HG02981 (cell line): ENCODE data around the gene CSNK2B.

ENCODE experiments used
- ATAC-seq: cut with Tn5 transposase; IDR thresholded peaks from one replicate; pipeline ENCODE4 v1.9.1; 2021; ENCODE audit warnings: mild to moderate bottlenecking, moderate library complexity; ENCODE audit not compliant: unreplicated experiment

CSNK2B gene

DNA sequence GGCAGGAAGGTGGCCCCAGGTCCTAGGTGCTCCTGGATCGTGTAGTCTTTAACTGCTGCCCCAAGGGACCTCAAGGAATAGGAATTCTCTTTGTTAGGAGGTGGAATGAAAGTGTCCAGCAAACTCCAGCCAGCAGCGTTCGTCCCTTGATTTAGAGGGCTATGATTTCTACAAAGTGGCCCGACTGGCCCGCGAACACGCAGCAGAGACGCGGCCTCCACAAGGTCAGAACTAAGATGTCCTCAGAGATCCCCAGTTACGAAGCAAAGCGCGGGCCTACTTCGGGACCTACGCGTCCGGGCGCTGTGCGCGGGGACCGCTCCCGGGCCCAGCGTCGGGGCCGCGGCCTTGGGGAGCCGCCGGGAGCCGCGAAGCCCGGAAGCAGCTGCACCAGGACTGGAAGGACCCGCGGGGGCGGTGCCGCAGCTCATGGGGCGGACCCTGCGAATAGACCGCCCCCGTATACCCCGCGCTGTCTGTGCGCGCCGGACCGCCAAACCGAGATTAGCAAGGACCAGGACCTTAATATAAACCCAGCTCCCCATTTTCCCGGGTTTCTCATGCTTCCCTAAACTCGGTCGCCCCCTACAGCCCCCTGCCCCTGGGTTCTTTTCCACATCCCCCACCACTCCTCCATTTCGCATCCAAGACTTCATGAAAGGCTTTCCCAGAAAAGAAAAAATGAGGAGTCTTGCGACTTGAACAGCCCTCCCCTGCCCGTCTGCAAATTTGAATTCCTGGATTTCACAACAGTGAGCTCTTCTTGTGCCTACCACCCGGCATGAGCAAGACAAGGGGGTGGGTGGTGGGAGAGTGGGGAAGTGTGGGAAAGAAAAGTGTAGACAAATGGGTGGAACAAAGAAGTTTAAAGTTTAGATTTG lies 5.3 kb upstream of the CSNK2B start, which contains the start of gene C6orf47:
C6orf47 (minus strand) TSS at position 398 of the 881 bp plus-strand sequence. CDS start 831 bp downstream, outside the sequence.
- ATAC-seq: no peak

DNA sequence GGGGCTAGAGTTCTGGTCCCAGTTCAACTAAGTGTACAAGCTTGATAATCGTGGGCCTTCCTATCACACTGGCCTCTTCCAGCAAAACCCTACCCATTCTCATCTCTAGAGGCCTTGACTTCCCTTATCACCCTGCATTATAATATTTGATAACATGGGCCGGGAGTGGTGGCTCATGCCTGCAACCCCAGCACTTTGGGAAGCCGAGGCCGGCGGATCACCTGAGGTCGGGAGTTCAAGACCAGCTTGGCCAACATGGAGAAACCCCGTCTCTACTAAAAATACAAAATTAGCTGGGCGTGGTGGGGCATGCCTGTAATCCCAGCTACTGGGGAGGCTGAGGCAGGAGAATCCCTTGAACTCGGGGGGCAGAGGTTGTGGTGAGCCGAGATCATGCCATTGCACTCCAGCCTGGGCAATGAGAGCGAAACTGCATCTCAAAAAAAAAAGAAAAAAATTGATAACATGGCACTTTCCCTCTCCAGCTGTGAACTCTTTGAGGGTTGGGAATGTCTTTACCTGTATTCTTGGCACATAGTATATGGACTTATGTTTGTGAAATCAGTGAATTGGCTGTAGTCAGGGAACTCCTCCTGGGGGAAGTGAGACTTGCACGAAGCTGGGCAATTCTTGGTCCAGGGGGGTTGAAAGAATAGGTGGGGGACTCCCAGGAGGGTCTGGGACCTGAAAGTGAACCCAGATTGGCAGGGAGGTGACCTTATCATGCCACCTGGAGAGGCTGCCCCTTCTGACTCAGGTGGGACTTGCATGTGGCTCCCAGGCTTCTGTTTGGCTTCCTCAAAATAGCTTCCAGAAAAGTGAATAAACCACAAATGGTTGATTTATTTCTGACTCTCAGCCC lies 4.4 kb upstream of the CSNK2B start:
- no peak for ATAC-seq

DNA sequence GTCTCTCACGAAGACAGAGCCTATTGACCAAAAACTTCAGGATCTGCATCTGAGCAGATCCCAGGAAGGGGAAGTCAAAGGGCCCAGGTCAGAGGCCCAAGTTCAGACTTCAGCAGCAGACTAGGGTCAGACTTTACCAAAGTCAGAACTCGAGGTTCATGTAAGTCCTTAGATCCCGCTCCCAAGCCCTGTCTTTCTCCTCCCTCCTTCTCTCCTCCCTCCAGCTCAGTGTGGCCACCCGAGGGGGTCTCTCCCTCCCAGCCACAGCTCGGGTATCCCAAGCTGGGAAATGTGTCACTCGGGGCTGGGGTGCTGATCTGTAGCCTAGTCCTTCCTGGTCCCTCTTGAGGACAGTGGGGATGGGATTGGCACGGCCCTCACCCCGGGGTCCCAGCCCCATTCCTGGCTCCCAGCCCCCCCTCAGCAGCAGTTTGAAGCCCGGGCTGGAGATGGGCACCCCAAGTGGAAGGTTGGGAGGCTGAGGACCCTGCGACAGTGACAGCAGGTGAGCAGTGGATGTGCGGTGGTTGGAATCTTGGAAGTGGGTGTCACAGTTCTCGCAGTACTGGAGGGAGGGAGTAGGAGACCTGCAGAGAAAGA lies 3.7 kb upstream of the CSNK2B start:
- ATAC-seq: no peak

DNA sequence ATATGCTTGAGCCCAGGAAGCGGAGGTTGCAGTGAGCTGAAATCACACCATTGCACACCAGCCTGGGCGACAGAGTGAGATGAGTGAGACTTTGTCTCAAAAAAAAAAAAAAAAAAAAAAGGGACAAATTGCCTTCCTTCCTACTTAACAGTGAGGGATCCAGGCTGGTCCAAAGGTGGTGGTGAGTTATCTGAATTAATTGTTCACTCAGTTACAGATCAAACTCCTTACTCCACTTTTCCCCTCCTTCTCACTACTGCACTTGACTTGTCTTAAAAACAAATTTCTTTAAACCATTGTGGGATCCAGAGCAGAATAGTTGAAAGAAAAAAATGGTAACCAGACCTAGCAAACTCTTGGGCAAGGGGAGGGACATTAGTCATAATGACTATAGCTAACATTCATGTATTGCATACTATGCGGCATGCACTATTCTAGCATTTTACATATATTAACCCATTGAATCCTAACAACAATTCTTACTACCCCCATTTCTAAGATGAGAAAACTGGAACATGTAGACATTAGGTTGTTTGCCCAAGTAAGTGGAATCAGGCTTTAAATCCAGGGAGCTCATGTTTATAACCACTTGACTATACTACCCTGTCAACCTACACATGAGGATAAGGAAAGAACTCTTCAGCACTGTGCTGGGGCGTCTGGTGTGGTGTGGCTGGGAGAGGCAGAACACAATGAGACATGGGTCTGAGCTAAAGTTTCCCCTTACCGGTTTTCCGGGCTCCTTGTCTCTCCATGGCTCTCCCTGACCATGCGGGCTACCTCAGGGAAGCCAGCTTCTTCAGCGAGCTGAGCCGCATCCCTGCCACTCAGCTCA lies 2.5 kb upstream of the CSNK2B start:
- no peak for ATAC-seq

DNA sequence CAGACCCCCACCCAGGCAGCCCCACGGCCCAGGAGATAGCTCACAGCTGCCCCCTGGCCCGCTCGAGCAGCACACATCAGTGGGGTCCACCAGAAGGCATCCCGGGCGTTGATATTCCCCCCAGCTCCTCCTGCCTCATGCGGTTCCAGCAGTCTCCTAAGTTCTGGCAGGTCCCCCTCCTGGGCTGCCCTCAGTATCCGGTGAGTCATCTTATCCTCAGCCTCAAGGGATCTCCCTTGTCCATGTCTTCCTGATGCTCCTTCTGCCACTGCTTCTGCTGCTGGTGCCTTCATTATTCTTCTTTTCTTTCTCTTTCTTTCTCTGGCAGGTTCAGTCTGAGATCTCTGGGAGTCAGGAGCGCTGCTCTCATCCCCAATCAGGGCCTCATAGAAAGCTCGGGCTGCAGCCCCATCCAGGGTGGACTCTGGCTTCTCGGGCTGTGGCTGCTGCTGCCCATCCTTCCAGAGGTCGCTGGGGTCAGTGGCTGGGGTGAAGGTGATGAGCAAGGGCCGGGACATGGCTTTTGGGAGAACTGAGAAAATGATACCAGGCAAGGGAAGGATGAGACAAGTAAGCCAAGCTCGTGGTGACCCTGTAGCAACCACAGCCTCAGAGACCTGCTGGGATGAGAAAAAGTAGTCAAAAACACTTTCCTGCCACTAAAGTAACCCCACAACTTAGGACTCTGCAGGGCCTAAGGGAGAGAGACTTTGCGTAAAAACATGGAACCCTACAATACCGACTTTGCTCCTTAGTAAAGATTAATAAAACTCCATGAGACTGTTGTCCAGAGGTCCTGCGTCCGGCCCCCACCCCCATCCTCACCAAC lies 1.7 kb upstream of the CSNK2B start:
- no peak for ATAC-seq

DNA sequence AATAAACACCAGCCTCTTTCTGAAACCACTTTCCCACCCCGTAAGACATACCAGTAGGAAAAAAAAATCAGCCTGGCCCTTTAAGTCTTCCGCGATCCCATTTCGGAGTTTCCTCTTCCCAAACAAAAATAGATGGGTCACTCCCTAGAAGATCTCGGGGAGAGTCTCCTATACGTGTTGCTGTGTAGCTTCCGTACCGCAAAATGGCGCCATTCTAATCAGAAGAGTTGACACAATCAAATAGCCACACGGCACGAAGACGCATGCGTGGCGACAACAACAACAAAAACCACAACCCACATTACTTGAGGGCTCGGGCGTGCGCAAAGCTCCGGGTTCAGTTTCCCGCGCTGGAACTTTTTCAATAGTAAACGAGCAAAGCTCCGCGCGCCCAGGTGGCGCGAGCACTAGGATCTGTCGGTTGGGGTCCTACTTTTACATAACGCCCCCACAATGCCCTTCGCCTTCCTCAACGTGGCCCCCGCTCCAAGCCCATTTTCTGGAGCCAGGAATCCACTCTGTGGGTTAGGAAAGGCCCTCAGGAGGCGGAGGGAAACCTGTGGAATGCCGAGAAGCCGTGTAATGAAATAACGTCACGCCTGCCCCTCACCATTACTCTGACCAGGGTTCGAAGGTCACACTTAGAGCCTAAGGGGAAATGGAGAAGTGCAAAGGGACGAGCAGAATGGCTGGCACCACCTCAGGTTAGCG lies 935 bp upstream of the CSNK2B start, which contains the start of gene GPANK1:
GPANK1 (minus strand) TSS at position 208 of the 711 bp plus-strand sequence. CDS start 519 bp downstream, outside the sequence.
- no peak for ATAC-seq

DNA sequence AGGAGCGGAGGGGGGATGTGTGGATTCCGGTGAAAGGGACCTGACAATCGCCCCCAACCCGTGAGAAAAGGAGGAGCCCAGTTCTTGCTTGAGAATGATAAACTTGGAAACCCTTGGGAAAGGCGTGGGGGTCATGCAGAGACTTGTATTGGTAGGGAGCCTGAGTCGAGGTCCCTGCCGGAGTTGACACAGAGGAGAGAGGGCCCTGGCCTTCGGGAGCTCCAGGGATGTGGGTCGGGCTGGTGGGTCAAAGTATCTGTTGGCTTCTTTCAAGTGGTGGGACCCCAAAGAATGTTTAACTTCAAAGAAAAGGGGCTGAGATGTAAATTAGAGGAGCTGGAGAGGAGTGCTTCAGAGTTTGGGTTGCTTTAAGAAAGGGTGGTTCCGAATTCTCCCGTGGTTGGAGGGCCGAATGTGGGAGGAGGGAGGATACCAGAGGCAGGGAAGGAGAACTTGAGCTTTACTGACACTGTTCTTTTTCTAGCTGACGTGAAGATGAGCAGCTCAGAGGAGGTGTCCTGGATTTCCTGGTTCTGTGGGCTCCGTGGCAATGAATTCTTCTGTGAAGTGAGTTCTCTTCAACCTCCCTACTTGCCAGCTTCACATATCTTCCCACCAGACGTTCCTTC lies 571 bp downstream of the CSNK2B start:
- no peak for ATAC-seq

DNA sequence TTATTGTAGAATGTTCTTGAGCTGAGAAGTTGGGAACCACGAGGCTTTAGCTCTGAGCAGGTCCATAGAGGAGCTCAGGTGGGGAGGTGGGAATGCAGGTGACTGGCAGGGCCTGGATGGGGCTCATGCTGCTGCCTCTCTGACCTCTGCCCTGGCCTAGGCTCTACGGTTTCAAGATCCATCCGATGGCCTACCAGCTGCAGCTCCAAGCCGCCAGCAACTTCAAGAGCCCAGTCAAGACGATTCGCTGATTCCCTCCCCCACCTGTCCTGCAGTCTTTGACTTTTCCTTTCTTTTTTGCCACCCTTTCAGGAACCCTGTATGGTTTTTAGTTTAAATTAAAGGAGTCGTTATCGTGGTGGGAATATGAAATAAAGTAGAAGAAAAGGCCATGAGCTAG lies 3.8 kb downstream of the CSNK2B start, which contains the start of gene LY6G5B:
LY6G5B (plus strand) TSS at position 301 of the 400 bp plus-strand sequence. CDS start 975 bp downstream, outside the sequence.
- no peak for ATAC-seq

DNA sequence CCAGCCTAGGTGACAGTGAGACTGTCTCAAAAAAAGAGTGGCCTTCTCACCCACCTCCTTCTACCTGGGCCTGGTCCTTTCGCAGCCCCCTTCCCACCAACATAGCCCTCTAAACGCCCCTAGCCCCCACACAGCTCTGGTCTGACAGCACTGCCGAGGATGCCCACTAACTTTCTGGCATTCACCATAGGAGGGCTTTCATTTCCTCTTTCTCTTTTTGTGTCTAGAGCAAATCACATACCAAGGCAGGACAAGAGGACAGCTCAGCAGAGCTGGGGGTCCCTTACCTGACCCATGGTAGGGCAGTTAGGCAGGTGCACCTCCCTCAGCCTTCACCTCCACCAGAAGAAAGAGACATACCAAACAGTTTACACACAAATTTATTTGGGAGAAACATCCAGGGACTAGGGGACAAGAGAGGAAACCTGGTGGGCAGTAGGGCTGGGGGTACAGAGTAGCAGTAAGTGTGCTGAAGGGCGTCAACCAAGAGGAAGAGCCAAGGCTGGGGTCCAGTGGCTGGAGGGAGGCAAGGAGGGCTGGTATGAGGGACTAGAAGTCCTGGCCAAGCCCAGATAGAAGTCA lies 10.5 kb downstream of the CSNK2B start:
- ATAC-seq: no peak

DNA sequence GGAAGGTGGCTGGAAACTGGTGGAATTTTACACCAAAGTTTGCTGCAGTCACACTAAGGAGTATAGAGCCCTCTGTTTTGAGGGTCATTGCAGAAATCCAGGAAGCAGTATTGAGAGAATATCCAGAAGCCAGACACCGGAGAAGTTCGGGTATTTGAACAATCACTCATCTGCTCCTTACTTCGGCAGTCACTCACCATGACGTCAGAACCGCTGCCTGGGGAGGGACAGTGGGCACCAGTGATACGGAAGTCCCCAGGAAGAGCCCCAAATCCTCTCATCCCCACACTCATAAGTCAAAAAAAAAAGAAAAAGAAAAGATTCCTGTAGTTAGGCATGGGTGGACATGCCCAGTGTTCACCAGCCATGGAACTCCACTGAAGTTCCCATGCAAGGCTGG lies 11.0 kb downstream of the CSNK2B start:
- no peak for ATAC-seq

DNA sequence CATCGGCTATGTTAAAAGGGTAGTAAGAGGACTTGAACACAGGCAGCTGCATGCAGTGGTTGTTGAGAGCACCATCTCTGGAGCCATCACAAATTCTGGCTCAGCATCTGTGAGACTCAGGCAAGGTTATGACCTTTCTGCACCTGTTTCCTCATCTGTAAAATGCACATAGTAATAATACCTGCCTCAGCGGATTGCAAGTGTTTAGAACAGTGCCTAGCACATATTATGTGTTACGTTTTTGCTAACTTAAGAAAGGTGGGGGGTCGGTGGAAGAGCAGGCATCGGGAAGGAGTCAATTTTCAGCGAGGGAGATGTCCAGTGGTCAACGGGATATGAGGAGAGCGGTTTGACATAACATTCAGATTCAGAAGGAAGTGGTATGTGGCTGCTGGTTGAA lies 12.1 kb downstream of the CSNK2B start:
- ATAC-seq: no peak

DNA sequence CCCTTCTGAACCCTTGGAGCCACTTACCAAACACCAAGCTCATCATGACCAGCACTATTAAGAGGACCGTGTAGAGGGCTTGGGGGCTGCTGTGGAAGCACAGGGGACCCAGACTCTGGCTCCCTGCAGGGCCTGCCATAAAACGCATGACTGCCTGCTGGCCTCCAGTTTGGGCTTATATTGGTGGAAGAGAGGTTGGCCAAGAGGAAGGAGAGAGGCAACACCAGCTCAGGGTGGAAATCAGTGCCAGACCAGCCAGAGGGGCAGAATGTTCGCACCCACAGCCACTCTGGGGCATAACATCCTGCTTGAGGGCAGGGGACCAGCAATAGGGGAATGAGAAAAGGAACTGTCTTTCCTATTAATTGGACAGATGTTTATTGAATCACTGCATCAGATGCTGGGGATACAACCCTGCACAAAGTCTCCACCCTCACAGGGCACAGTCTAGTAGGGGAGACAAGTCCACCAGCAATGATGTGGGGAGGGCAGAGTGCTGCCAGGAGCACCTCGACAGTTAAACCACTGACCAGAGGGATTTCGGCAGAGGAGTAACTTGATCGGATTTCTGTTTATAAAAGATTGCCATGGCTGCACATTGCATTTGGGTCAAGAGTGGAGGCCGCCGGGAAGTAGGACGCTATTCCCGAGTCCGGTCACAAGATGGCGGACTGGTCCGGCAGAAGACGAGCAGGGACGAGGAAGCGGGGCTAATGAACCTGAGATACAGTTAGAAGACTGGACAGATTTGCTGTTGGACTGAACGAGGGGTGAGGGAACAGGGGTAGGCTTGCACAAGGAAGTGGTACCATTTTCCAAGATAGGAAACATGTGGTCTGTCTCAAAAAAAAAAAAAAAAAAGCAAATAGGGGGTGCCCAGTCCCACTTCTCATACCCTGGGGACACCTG lies 14.6 kb downstream of the CSNK2B start, which contains the start of gene LY6G5C:
LY6G5C (minus strand) TSS at position 842 of the 909 bp plus-strand sequence; CDS start at position 148, 694 bp downstream.
- ATAC-seq: no peak

DNA sequence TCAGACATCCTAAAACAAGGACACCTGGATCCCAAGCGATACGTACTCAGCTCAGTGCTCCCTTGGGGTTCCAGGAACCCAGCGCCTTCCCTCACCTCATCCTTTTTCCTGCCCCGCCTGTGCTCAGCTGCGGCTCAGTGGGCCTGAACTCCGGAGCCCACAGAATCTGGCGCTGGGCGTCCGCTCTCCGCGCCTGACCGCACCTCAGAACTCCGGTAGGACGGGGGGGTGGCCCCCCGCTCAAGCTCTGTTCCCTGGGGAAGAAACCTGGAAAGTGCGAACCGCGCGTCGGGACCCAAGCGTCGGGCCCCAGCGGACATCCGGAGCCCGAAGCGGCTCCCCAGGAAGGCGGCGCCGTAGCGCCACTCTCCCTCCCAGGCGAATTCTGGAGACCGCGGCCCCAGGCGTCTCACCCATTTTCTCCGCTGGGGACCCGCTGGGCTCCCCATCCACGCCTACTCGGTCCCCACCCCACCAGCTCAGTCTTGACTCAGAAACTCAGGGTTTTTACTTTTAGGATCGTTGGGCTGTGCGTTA lies 15.3 kb downstream of the CSNK2B start:
- no peak for ATAC-seq

DNA sequence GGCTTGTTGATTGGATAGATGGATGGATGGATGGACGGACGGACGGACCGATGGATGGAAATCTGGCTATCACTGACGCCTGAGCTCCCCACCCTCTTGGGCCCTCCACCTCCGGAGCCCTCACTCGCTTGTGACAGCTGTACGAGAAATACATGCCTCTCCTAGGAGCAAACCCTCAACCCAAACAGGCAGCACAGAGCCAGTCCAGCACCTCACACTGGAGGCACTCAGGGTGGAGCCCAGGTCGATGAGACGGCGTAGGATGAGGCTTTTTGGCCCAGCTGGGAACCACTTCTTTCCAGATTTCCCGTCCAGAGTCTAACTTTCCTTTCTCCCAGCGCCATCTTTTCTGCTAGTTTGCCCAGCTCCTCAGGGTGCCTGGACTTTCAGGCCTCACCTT lies 17.7 kb downstream of the CSNK2B start:
- no peak for ATAC-seq

DNA sequence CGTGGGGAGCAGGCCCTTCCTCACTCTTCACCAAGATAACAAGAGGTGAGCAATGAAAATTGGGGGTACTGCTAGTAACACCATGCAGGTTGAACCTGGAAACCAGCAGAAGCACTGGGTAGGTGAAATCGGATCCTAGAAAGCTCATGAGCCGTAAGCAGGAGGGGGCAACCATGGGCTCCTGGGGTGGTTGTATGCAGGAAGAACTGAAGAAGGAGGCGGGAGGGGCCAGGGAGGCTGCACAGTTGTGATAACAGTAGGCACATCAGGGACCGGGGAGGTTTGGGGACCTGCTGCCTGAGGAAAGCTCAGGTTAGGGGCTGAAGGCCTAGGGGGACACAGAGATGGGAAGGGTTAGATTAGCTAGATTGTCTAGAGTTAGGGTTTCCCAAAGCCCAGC lies 20.6 kb downstream of the CSNK2B start:
- no peak for ATAC-seq

DNA sequence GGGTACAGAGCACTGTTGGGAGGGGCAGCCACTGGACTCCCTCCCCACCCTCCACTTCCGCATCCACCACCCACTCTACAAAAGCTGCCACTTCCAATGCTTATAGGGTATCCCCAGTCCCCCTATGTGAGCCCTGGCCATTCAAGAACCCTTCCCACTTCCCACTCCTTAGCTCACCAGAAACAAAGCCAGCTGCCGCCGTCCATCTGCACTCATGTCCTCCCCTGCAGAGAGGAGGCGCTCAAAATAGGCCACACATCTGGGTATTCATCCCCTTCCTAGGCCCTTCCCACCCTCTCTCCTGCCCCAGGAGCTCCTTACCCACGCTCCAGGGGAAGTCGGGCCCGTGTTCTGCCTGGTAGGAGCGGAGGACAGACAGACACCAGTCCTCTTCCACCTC lies 21.4 kb downstream of the CSNK2B start:
- no peak for ATAC-seq
